BLaER1 treated with 17β-estradiol and CSF1 and Interleukin-3, amounts not matched to agents 10 nM and 100 nM (cell line): ENCODE measurements around the gene TMEM184A.
A peak's percentile ranks its signal among the peaks of the same experiment; 100 is the strongest.

ENCODE experiments used
- H3K27ac ChIP-seq, 11 experiments: shearing (Covaris generic); formaldehyde crosslinking; 2 replicates each; pipeline ENCODE4 v1.8.1; 2022
- H3K27me3 ChIP-seq, 11 experiments: shearing (Covaris generic); formaldehyde crosslinking; 2 replicates each; pipeline ENCODE4 v1.8.1; 2022
- H3K36me3 ChIP-seq, 11 experiments: shearing (Covaris generic); formaldehyde crosslinking; 2 replicates each; pipeline ENCODE4 v1.8.1; 2022
- H3K4me1 ChIP-seq, 10 experiments: shearing (Covaris generic); formaldehyde crosslinking; 2 replicates each; pipeline ENCODE4 v1.8.1; 2022
- H3K4me2 ChIP-seq, 11 experiments: shearing (Covaris generic); formaldehyde crosslinking; 2 replicates each; pipeline ENCODE4 v1.8.1; 2022
- H3K4me3 ChIP-seq, 10 experiments: shearing (Covaris generic); formaldehyde crosslinking; 2 replicates each; pipeline ENCODE4 v1.8.1; 2022
- H3K9ac ChIP-seq, 11 experiments: shearing (Covaris generic); formaldehyde crosslinking; 2 replicates each; pipeline ENCODE4 v1.8.1; 2022
- H3K9me3 ChIP-seq, 11 experiments: shearing (Covaris generic); formaldehyde crosslinking; replicated peaks in 1 of 11; 2 replicates each; pipeline ENCODE4 v1.8.1; 2022
- H4K20me1 ChIP-seq, 11 experiments: shearing (Covaris generic); formaldehyde crosslinking; 2 replicates each; pipeline ENCODE4 v1.8.1; 2022
- Cebpa-rat ChIP-seq, 11 experiments: shearing (Covaris generic); IDR thresholded peaks; 2 replicates each; pipeline ENCODE4 v1.8.1; 2022

Gene TMEM184A

DNA sequence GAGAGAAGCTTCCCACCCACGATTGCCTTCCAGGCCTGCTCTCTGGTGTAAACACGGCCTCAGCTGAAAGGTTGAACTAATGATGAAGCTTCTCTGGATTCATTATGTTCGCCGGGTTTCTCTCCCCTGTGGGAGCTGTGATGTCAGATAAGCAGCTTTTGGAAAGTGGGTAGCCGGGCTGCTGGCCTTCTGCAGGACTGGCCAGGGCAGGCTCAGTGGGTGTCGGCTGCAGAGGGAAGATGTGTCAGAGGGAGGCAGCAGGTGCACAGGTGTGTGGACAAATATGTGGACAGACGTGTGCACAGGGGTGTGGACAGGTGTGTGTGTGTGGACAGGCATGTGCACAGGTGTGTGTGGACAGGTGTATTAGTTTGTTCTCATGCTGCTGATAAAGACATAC is 42.3 kb upstream of the TMEM184A start:
- Histone ChIP-seq H4K20me1 (peaks cover 0 to 13% (median 0%) of the 10 kb centered on the region in 11 experiments; a peak in 5 of 22 replicates), H3K4me2 (no peak overlapping the region), H3K9ac (no peak overlapping the region), H3K4me1 (peaks cover 0 to 10% (median 5%) of the 10 kb centered on the region in 10 experiments; a peak in 14 of 20 replicates), H3K9me3 (peaks cover 0 to 8% (median 0%) of the 10 kb centered on the region in 11 experiments; a peak in 3 of 22 replicates), H3K4me3 (no peak overlapping the region), H3K27ac (no peak overlapping the region), H3K36me3 (no peaks in the 10 kb centered on the region; a peak in 1 of 22 replicates), H3K27me3 (peaks cover 0 to 7% (median 0%) of the 10 kb centered on the region in 11 experiments; a peak in 9 of 22 replicates)
- TF ChIP-seq Cebpa-rat (IDR thresholded peaks at IDR 0.05) = no peak

DNA sequence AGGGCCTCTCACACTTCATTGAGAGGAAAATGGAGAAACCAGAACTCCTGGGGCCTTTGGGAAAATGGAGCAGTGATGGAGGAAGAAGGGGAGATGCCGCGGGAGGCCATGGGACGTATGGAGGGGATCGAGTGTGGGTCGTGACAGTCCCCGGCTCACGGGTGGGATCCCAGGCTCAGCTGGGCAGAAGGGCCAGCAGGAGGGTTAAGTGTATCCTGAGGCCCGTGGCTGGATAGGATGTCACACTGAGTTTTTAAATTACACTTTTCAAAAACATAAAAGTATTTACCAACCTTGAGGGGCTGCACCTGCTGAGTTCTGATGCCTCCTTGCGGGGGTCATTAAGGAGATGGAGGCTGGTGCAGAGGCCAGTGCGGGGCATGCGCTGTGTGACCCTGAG is 41.8 kb upstream of the TMEM184A start:
- no peak overlapping the region for H3K27ac ChIP-seq

DNA sequence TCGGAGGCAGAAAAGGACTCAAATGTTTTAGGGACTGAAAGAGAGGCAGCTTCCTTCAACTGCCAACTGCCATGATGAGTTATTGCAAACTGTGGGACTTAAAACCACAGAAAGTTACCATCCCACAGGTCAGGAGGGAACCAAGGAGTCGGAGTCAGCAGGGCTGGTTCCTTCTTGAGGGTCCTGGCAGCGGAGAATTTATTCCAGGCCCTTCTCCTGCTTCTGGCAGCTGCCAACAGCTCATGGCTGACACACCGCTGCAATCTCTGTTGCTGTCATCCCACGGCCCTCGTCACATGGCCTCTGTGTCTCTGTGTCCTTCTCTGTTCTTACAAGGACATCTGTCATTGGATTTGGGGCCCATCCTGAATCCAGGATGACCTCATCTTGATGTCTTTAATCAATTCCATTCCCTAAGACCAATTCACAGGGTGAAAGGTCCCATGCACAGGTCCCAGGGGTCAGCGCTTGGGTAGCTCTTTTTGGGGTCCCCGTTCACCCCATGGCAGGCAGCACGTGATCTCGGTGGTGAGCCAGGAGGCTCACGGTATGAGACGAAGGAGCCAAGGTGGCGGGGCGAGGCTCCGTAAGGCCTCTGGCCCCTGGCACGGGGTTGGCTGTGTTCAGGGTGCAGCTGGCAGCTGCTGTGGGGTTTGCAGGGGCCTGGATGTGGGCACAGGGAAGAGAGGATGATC is 41.2 kb upstream of the TMEM184A start:
- Histone ChIP-seq H3K27me3 (peaks cover 0 to 16% (median 0%) of the 10 kb centered on the region in 11 experiments; a peak in 10 of 22 replicates), H3K4me2 (no peak overlapping the region), H3K9me3 (peaks cover 0 to 8% (median 0%) of the 10 kb centered on the region in 11 experiments; a peak in 3 of 22 replicates), H3K9ac (no peak overlapping the region), H3K36me3 (no peaks in the 10 kb centered on the region; a peak in 1 of 22 replicates), H3K4me3 (no peak overlapping the region), H3K4me1 (peaks cover 5 to 15% (median 12%) of the 10 kb centered on the region in 10 experiments), H3K27ac (no peak overlapping the region), H4K20me1 (peaks cover 0 to 24% (median 0%) of the 10 kb centered on the region in 11 experiments; a peak in 8 of 22 replicates)
- no peak for TF ChIP-seq Cebpa-rat (IDR thresholded peaks at IDR 0.05)

More for the DNA sequence above, 41.8 kb upstream of the TMEM184A start:
- Histone ChIP-seq H3K9ac (no peak overlapping the region), H3K4me3 (no peak overlapping the region), H3K27me3 (peaks cover 0 to 10% (median 0%) of the 10 kb centered on the region in 11 experiments; a peak in 10 of 22 replicates), H3K9me3 (peaks cover 0 to 8% (median 0%) of the 10 kb centered on the region in 11 experiments; a peak in 3 of 22 replicates), H3K36me3 (no peaks in the 10 kb centered on the region; a peak in 1 of 22 replicates), H4K20me1 (peaks cover 0 to 18% (median 0%) of the 10 kb centered on the region in 11 experiments; a peak in 5 of 22 replicates), H3K4me2 (no peak overlapping the region), H3K4me1 (peaks cover 0 to 10% (median 6%) of the 10 kb centered on the region in 10 experiments; a peak in 19 of 20 replicates)
- TF ChIP-seq Cebpa-rat (IDR thresholded peaks at IDR 0.05) = no peak

DNA sequence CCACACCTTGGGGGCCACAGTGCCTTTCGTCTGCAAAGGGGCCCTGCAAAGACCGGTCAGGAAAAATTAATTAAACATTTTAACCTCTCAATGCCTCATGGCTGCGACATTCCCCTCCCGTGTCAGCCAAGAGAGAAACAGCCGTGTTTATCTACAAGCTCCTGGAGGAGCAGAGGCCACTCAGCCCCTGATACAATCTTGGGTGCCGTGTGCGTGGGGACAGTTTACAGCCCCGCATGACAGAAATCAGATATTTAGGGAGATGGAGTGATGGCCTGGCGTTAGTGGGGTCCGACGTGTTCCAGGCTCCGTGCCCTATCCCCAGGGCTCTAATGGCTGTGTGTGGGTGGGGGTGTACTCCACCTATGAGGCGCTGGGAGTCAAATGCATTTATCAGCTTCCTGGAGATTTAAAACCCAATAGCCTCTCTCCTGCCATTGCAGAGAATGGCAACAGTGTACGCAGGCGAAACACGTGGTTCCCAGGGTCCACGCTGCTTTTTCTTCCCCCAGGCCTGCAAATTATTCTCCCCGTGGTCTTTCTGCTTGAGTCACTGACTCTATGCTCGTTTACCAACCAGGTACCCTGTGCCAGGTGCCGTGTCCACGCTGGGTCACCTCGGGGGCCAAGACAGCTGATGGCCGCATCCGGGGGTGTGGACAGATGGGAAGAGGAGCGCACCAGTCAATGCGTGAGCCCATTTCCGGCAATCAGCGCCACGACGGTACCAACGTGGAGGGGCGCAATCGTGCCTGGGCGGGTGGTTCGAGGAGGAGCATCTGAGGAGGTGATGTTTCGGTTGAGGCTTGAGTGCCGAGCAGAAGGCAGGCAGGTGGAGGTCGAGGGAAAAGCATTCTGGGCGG is 40.4 kb upstream of the TMEM184A start:
- H3K27me3 ChIP-seq = peaks cover 0 to 24% (median 0%) of the 10 kb centered on the region in 11 experiments; a peak in 10 of 22 replicates
- H3K4me2 ChIP-seq = no peak overlapping the region
- H3K4me1 ChIP-seq = peaks cover 13 to 23% (median 20%) of the 10 kb centered on the region in 10 experiments
- TF ChIP-seq Cebpa-rat (IDR thresholded peaks at IDR 0.05) = no peak
- no peaks in the 10 kb centered on the region; a peak in 1 of 22 replicates for H3K36me3 ChIP-seq
- no peak overlapping the region for H3K27ac ChIP-seq
- peaks cover 0 to 8% (median 0%) of the 10 kb centered on the region in 11 experiments; a peak in 3 of 22 replicates for H3K9me3 ChIP-seq
- no peak overlapping the region for H3K9ac ChIP-seq
- peaks cover 0 to 30% (median 2%) of the 10 kb centered on the region in 11 experiments; a peak in 8 of 22 replicates for H4K20me1 ChIP-seq
- no peak overlapping the region for H3K4me3 ChIP-seq

DNA sequence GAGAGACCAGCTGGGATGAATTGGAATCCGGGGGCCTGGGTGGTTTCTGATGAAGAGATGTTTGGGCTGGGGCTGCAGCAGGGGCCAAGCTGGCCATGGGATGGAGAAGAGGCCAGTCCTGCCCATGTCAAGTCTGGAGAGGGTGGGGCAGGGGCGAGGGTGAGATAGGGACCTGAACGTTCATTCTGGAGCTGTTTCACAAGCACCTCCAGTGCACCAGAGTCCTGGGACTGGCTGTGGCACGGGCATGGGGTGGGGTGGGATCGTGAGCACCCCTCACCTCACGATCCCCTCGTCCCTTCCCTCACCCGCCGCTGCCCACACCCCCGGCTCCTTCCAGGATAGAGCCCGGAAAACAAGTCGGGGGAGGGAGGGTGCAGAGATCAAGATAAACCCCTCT is 39.6 kb upstream of the TMEM184A start:
- TF ChIP-seq Cebpa-rat (IDR thresholded peaks at IDR 0.05) = no peak
- H3K4me1 ChIP-seq = peaks cover 18 to 31% (median 28%) of the 10 kb centered on the region in 10 experiments
- no peak overlapping the region for H3K4me2 ChIP-seq

DNA sequence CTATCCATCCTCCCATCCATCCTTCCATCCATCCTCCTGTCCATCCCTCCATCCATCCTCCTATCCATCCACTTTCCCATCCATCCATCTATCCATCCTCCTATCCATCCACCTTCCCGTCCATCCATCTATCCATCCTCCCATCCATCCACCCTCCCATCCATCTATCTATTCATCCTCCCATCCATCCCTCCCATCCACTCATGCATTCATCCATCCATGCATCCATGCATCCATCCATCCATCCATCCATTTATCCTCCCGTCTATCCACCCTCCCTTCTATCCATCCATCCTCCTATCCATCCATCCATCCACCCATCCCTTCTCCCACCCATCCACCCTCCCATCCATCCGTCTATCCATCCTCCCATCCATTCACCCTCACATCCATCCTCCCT is 39.0 kb upstream of the TMEM184A start:
- no peak overlapping the region for H3K4me2 ChIP-seq
- peaks cover 0 to 36% (median 5%) of the 10 kb centered on the region in 11 experiments; a peak in 8 of 22 replicates for H4K20me1 ChIP-seq
- peaks cover 23 to 37% (median 34%) of the 10 kb centered on the region in 10 experiments for H3K4me1 ChIP-seq
- H3K36me3 ChIP-seq = no peaks in the 10 kb centered on the region; a peak in 1 of 22 replicates
- H3K27ac ChIP-seq = no peak overlapping the region
- H3K27me3 ChIP-seq = peaks cover 0 to 38% (median 0%) of the 10 kb centered on the region in 11 experiments; a peak in 10 of 22 replicates
- no peak for TF ChIP-seq Cebpa-rat (IDR thresholded peaks at IDR 0.05)
- peaks cover 0 to 8% (median 0%) of the 10 kb centered on the region in 11 experiments; a peak in 3 of 22 replicates for H3K9me3 ChIP-seq
- H3K4me3 ChIP-seq = no peak overlapping the region
- no peak overlapping the region for H3K9ac ChIP-seq

More for the DNA sequence above, 39.6 kb upstream of the TMEM184A start:
- Histone ChIP-seq H3K9ac (no peak overlapping the region), H4K20me1 (peaks cover 0 to 36% (median 5%) of the 10 kb centered on the region in 11 experiments; a peak in 8 of 22 replicates), H3K27me3 (peaks cover 0 to 32% (median 0%) of the 10 kb centered on the region in 11 experiments; a peak in 10 of 22 replicates), H3K4me3 (no peak overlapping the region), H3K9me3 (peaks cover 0 to 8% (median 0%) of the 10 kb centered on the region in 11 experiments; a peak in 3 of 22 replicates), H3K36me3 (no peaks in the 10 kb centered on the region; a peak in 1 of 22 replicates), H3K27ac (no peak overlapping the region)

DNA sequence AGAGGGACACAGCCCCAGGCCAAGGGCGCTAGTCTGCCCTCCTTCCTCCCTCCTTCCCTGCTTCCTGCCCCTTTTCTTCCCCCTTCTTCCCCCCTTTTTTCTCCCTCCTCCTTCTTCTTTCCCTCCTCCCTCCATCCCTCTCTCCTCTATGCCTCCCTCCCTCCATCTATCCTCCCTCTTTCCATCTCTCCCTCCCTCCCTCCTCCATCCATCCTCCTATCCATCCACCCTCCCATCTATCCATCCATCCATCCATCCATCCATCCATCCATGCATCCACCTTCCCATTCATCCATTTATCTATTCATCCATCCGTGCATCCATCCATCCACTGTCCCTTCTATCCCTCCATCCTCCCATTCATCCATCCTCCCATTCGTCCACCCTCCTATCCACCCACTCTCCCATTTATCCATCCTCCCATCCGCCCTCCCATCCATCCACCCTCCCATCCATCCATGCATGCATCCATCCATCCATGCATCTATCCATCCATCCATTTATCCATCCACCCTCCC is 38.0 kb upstream of the TMEM184A start:
- peaks cover 23 to 48% (median 42%) of the 10 kb centered on the region in 10 experiments for H3K4me1 ChIP-seq
- no peak overlapping the region for H3K9ac ChIP-seq
- no peak for TF ChIP-seq Cebpa-rat (IDR thresholded peaks at IDR 0.05)
- peaks cover 0 to 36% (median 5%) of the 10 kb centered on the region in 11 experiments; a peak in 8 of 22 replicates for H4K20me1 ChIP-seq
- H3K4me2 ChIP-seq = peak overlapping the region in 1 of 11 experiments; percentile 96; a peak in 1 of 22 replicates
- H3K27ac ChIP-seq = no peak overlapping the region
- H3K27me3 ChIP-seq = peaks cover 0 to 45% (median 0%) of the 10 kb centered on the region in 11 experiments; a peak in 10 of 22 replicates
- no peak overlapping the region for H3K4me3 ChIP-seq
- no peaks in the 10 kb centered on the region; a peak in 1 of 22 replicates for H3K36me3 ChIP-seq
- H3K9me3 ChIP-seq = peaks cover 1 to 14% (median 5%) of the 10 kb centered on the region in 11 experiments; a peak in 18 of 22 replicates
